CD14-positive monocyte (primary cell): Measurements from ENCODE around the gene CTNND2. TPM values are rescaled to one million over a fixed set of nuclear protein-coding genes. Genes with fewer than 3 reads are reported as not detected.

Experiments
- DNase-seq, 3 donors: peaks; one replicate each; pipeline ENCODE4 v3.0.0-alpha.2; 2011 to 2022
- H2AFZ ChIP-seq: 2 replicates; pipeline ENCODE4 v1.6.0; 2012; ENCODE audit warnings: mild to moderate bottlenecking, low read depth, low read length, inconsistent platforms; ENCODE audit not compliant: insufficient read depth, poor library complexity, severe bottlenecking
- H3K27ac ChIP-seq, 2 donors: 1 replicate in 1 of 2; 2 replicates in 1 of 2; pipeline ENCODE4 v1.5.1; 2012 to 2013; ENCODE audit warnings: low read length in 2 of 2, control low read depth in 1 of 2, inconsistent platforms in 1 of 2, low read depth in 1 of 2, mild to moderate bottlenecking in 1 of 2
- H3K27me3 ChIP-seq, 2 donors: one replicate each; pipeline versions ENCODE4 v1.6.0 to v1.6.1; 2011 to 2013; ENCODE audit warnings: low read length in 2 of 2; ENCODE audit not compliant: control insufficient read depth in 2 of 2, insufficient read depth in 2 of 2
- H3K36me3 ChIP-seq, 2 donors: replicated peaks in 1 of 2; 1 replicate in 1 of 2; 2 replicates in 1 of 2; pipeline versions ENCODE4 v1.5.1 to v1.6.1; 2012 to 2013; ENCODE audit warnings: low read length in 2 of 2, control low read depth in 1 of 2, inconsistent platforms in 1 of 2, mild to moderate bottlenecking in 1 of 2; ENCODE audit not compliant: insufficient read depth in 2 of 2, control insufficient read depth in 1 of 2
- H3K4me1 ChIP-seq, 2 donors: 1 replicate in 1 of 2; 2 replicates in 1 of 2; pipeline versions ENCODE4 v1.5.1 to v1.6.1; 2012 to 2013; ENCODE audit warnings: low read length in 2 of 2, control low read depth in 1 of 2, inconsistent platforms in 1 of 2, mild to moderate bottlenecking in 1 of 2, moderate library complexity in 1 of 2; ENCODE audit not compliant: insufficient read depth in 2 of 2, control insufficient read depth in 1 of 2
- H3K4me2 ChIP-seq: replicated peaks from 2 replicates; pipeline ENCODE3; 2012; ENCODE audit warnings: low read length, moderate library complexity, mild to moderate bottlenecking; ENCODE audit not compliant: poor library complexity, severe bottlenecking; ENCODE audit errors: extremely low read depth
- H3K4me3 ChIP-seq, 3 experiments: fragments of 200-600 bp in 1 of 3; sonication (generic) in 1 of 3; replicated peaks in 1 of 3; 1 replicate in 2 of 3; 2 replicates in 1 of 3; pipeline ENCODE4 v1.5.1; 2011 to 2013; ENCODE audit warnings: low read length in 3 of 3, mild to moderate bottlenecking in 3 of 3, control low read depth in 2 of 3, low read depth in 2 of 3, inconsistent platforms in 1 of 3, moderate library complexity in 1 of 3
- H3K79me2 ChIP-seq: 2 replicates; pipeline ENCODE4 v1.6.0; 2012; ENCODE audit warnings: mild to moderate bottlenecking, control low read depth, inconsistent platforms, low read length, moderate library complexity; ENCODE audit not compliant: insufficient read depth
- H3K9ac ChIP-seq: 2 replicates; pipeline ENCODE4 v1.6.0; 2017; ENCODE audit warnings: low read length, mild to moderate bottlenecking; ENCODE audit not compliant: insufficient read depth, poor library complexity, severe bottlenecking
- H3K9me3 ChIP-seq, 2 donors: replicated peaks in 1 of 2; 1 replicate in 1 of 2; 2 replicates in 1 of 2; pipeline versions ENCODE4 v1.5.1 to v1.6.1; 2012 to 2013; ENCODE audit warnings: low read length in 2 of 2, control low read depth in 1 of 2; ENCODE audit not compliant: control insufficient read depth in 1 of 2, insufficient read depth in 1 of 2
- H4K20me1 ChIP-seq: 2 replicates; pipeline ENCODE4 v1.6.0; 2012; ENCODE audit warnings: mild to moderate bottlenecking, low read length, control low read depth, moderate library complexity; ENCODE audit not compliant: insufficient read depth
- H3K27ac Mint-ChIP-seq, 7 donors: one replicate each; pipeline ENCODE4 v1.8.0; 2020; ENCODE audit warnings: mild to moderate bottlenecking in 7 of 7, mixed read lengths in 7 of 7, moderate library complexity in 6 of 7, inconsistent platforms in 2 of 7
- H3K27me3 Mint-ChIP-seq, 3 donors: one replicate each; pipeline ENCODE4 v1.8.0; 2021 to 2022; ENCODE audit warnings: low read depth in 3 of 3, mild to moderate bottlenecking in 3 of 3, mixed read lengths in 3 of 3, moderate library complexity in 3 of 3, inconsistent platforms in 1 of 3
- H3K36me3 Mint-ChIP-seq, 2 donors: one replicate each; pipeline ENCODE4 v1.8.0; 2020; ENCODE audit warnings: mixed read lengths in 2 of 2, inconsistent platforms in 1 of 2, mild to moderate bottlenecking in 1 of 2
- H3K4me1 Mint-ChIP-seq: one replicate; pipeline ENCODE4 v1.8.0; 2020; ENCODE audit warnings: mild to moderate bottlenecking, mixed read lengths
- H3K4me3 Mint-ChIP-seq, 2 donors: one replicate each; pipeline ENCODE4 v1.8.0; 2020; ENCODE audit warnings: mild to moderate bottlenecking in 2 of 2, mixed read lengths in 2 of 2, moderate library complexity in 1 of 2
- H3K9me3 Mint-ChIP-seq, 7 donors: one replicate each; pipeline ENCODE4 v1.8.0; 2020 to 2022; ENCODE audit warnings: mixed read lengths in 7 of 7, mild to moderate bottlenecking in 6 of 7, moderate library complexity in 6 of 7, inconsistent platforms in 2 of 7
- WGBS: methylation state at CpG from one replicate; pipeline ENCODE4 v1.1.5; 2013; ENCODE audit warnings: missing lambda C conversion rate; ENCODE audit not compliant: insufficient coverage; 5-methylcytosine and 5-hydroxymethylcytosine counted together
- intact Hi-C, 2 donors: fragments of 100-400 bp; cut with micrococcal nuclease; formaldehyde crosslinking; loops; one replicate each; pipeline versions ENCODE4 v1.15.0 to v1.15.1; 2023
- polyA plus RNA-seq, 3 donors: library from polyadenylated mRNA; depleted of rRNA in 1 of 3; unstranded in 2 of 3; stranded (reverse) in 1 of 3; fragments of 300-500 nt in 2 of 3; fragments of >200 nt in 1 of 3; fragmentation: Illumina TruSeq in 2 of 3; gene quantifications; 1 replicate in 2 of 3; 2 replicates in 1 of 3; pipeline ENCODE4 v1.2.3, GENCODE V29; 2012 to 2021
- TF ChIP-seq, protein P1 (sequence below): fragments of 200-600 bp; IDR thresholded peaks from one replicate; pipeline ENCODE4 v1.8.0; 2022; ENCODE audit warnings: antibody characterized with exemption, mild to moderate bottlenecking

Gene CTNND2
- polyA plus RNA-seq, 3 donors, result not detected

DNA sequence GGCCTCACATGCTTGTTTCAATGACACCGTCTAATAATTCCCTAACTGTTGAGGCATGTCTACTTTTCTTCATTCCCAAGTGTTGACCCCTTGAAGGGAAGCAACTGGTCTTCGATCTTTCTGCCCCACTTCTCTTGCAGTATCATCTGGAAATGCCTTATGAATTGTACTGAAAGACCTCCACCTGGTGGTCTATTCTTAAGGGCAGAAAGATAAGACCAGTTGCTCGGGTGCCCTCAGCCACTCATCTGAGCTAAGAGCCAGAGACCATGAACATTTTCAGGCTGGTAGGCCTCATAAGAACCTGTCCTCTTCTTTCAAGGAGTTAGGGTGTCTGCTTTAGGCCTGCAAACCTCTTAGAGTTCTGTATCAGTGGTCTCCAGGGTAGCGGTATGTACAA is 542.5 kb downstream of the CTNND2 start:
- intact Hi-C loops, result no loop called here
- H3K27ac Mint-ChIP-seq, result no peak overlapping the region

DNA sequence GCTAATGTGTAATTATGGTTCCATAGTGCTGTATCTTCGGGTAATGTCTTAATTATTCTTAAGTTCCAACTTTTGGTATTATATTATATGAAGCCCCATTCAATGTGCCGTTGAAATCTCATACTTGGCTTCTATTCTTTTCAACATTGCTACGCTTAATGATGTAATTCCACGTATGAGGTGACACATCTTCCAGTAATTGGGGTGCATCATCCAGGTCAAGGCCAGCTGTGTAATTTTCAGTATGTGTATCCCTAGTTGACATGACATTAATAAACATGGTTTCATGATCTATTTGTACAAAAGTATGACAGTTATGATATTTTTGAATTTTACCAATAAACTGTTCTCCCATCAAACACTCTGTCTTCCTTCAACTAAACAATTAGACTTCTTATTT is 546.3 kb downstream of the CTNND2 start:
- Histone ChIP-seq H3K4me2 (no peak overlapping the region), H4K20me1 (no peaks in the 10 kb centered on the region), H3K4me1 (no peaks in the 10 kb centered on the region), H3K9ac (no peak overlapping the region), H3K9me3 (no peaks in the 10 kb centered on the region), H3K36me3 (no peaks in the 10 kb centered on the region), H2AFZ (no peak overlapping the region), H3K27ac (no peak overlapping the region), H3K27me3 (no peaks in the 10 kb centered on the region), H3K79me2 (no peaks in the 10 kb centered on the region), H3K4me3 (no peak overlapping the region)
- Mint-ChIP-seq H3K27me3 (peaks cover 1 to 6% (median 6%) of the 10 kb centered on the region in 3 donors), H3K4me1 (no peaks in the 10 kb centered on the region), H3K4me3 (no peak overlapping the region), H3K9me3 (peaks cover 0 to 4% (median 0%) of the 10 kb centered on the region in 7 donors), H3K36me3 (no peaks in the 10 kb centered on the region), H3K27ac (no peak overlapping the region)
- WGBS, result no CpG with 5 or more reads among the region's 4 CpGs
- intact Hi-C loops, result no loop called here
- TF ChIP-seq, protein P1, sequence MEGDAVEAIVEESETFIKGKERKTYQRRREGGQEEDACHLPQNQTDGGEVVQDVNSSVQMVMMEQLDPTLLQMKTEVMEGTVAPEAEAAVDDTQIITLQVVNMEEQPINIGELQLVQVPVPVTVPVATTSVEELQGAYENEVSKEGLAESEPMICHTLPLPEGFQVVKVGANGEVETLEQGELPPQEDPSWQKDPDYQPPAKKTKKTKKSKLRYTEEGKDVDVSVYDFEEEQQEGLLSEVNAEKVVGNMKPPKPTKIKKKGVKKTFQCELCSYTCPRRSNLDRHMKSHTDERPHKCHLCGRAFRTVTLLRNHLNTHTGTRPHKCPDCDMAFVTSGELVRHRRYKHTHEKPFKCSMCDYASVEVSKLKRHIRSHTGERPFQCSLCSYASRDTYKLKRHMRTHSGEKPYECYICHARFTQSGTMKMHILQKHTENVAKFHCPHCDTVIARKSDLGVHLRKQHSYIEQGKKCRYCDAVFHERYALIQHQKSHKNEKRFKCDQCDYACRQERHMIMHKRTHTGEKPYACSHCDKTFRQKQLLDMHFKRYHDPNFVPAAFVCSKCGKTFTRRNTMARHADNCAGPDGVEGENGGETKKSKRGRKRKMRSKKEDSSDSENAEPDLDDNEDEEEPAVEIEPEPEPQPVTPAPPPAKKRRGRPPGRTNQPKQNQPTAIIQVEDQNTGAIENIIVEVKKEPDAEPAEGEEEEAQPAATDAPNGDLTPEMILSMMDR, result no peak
- no peak for DNase-seq

More for the DNA sequence above, 542.5 kb downstream of the CTNND2 start:
- Histone ChIP-seq H3K27ac (no peak overlapping the region), H3K4me3 (no peak overlapping the region), H3K9me3 (no peaks in the 10 kb centered on the region), H4K20me1 (no peaks in the 10 kb centered on the region), H2AFZ (no peak overlapping the region), H3K27me3 (no peaks in the 10 kb centered on the region), H3K79me2 (no peaks in the 10 kb centered on the region), H3K4me1 (no peaks in the 10 kb centered on the region), H3K36me3 (no peaks in the 10 kb centered on the region), H3K4me2 (no peak overlapping the region), H3K9ac (no peak overlapping the region)
- peak in 1 of 3 donors; percentile 25 for DNase-seq
- Mint-ChIP-seq H3K9me3 (no peaks in the 10 kb centered on the region), H3K4me3 (no peak overlapping the region), H3K27me3 (peaks cover 0 to 5% (median 4%) of the 10 kb centered on the region in 3 donors), H3K4me1 (no peaks in the 10 kb centered on the region), H3K36me3 (no peaks in the 10 kb centered on the region)
- WGBS, result 100% methylated on average over 1 of the region's 4 CpGs
- TF ChIP-seq, protein P1, result no peak
